ENCODE measurements around the gene LPIN3. TPM values are rescaled to one million over a fixed set of nuclear protein-coding genes. Genes with fewer than 3 reads are reported as not detected.

The LPIN3 gene
- total RNA-seq, 4 donors from 2014 or later, result 5.5 to 16.6 (median 9.1) TPM

DNA sequence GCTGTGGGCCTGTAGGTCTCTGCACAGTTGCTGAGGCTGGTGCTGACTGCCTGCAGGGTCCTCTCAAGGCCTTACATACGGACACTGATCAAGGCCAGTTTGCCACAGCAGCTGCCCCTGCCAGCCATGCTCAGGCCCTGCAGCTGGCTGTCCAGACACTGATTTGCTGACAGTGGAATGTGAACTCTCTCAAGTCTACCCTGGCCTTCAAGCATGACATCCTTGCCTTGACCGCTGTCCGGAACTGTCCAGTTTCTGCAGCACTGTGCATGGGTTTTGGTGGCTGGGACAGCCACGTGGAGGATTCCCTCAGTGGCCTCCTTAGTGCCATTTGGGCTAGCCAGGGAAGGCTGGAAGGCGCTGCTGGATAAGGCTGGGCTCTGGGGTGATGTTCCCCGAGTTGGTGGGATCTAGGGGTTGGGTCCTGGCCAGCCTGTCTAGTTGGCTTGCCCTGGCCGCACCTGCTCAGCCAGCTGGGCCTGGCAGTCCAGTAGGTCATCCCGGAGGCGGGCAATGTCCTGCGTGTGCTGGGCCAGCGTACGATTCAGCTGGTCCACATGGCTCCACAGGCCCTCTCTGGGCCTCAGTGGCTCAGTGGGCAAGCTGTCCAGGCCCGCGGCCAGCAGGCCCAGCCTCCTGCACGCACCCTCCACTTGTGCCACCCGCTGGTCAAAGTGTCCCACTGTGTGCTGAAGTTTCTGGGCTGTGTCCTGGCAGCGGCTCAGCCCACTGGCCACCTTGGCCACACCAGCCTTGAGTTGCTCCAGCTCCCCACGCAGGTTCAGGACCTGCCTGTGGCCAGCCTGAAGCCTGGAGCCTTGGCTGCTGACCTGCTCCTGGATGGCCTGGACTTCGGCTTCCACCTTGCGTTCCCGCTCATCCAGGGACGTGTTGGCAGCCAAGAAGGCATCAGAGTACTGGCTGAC is 20.5 kb downstream of the LPIN3 start:
- no CpG with 5 or more reads among the region's 22 CpGs for WGBS, 2 donors (ENCODE audit: low coverage in 1 of 2)
- TF ChIP-seq POLR2AphosphoS5 (IDR thresholded peaks at IDR 0.05), result no peak
- TF ChIP-seq, protein P1, sequence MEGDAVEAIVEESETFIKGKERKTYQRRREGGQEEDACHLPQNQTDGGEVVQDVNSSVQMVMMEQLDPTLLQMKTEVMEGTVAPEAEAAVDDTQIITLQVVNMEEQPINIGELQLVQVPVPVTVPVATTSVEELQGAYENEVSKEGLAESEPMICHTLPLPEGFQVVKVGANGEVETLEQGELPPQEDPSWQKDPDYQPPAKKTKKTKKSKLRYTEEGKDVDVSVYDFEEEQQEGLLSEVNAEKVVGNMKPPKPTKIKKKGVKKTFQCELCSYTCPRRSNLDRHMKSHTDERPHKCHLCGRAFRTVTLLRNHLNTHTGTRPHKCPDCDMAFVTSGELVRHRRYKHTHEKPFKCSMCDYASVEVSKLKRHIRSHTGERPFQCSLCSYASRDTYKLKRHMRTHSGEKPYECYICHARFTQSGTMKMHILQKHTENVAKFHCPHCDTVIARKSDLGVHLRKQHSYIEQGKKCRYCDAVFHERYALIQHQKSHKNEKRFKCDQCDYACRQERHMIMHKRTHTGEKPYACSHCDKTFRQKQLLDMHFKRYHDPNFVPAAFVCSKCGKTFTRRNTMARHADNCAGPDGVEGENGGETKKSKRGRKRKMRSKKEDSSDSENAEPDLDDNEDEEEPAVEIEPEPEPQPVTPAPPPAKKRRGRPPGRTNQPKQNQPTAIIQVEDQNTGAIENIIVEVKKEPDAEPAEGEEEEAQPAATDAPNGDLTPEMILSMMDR (IDR thresholded peaks at IDR 0.05), result no peak
- no peak for TF ChIP-seq POLR2A (IDR thresholded peaks at IDR 0.05)
- no peak for TF ChIP-seq EP300 (IDR thresholded peaks at IDR 0.05)
- no peak overlapping the region for H3K4me3 ChIP-seq
- peaks cover 0 to 11% (median 4%) of the 10 kb centered on the region in 3 donors for H3K4me1 ChIP-seq
- H3K36me3 ChIP-seq, result peaks cover 0 to 28% of the 10 kb centered on the region in 2 donors
- H3K9me3 ChIP-seq, result no peaks in the 10 kb centered on the region
- no peak overlapping the region for H3K27ac ChIP-seq
- no peak for ATAC-seq
- H3K27me3 ChIP-seq, result peaks cover 29% of the 10 kb centered on the region

DNA sequence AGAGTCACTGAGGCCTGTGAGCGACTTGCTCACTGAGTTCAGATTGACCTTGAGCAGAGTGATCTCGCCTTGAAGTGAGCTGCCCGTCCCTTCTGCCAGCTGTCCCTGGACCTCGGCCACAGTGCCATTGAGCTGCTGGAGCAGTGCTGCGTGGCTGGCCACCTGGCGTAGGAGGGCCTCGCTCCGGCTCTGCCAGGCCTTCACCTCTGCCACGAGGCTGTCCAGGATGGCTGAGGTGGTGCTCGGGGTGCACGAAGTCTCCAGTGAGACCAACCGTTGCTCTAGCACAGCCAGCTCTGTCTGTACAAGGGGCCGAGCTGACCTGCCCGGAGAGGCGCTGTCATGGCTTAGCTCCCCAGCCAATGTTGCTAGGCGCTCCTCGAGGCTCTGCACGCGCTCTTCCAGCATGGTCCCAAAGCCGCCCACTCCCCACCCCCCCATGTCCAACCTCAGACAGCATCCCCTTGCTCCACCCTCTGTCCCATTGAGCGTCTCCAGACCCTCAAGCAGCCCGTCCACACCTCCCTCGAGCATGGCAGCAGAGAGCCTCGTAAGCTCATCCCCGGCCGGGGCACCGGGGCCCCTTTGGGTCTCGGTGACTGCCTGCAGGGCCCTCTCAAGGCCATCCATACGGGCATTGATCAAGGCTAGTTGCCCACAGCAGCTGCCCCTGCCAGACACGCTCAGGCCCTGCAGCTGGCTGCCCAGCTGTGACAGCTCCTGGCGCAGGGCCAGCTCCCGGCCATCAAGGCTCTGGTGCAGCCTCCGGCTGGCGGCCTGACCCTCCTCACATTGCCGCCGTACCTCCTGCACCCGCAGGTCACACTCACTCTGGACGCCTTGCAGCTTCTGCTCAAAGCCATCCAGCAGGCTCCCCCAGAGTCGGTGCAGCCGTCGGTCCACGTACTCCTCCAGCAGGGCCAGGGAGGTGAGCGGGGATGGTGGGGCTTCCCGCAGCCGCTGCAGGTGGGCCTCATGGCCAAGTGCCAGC is 21.4 kb downstream of the LPIN3 start:
- H3K27me3 ChIP-seq, result peaks cover 38% of the 10 kb centered on the region
- TF ChIP-seq EP300 (IDR thresholded peaks at IDR 0.05), result no peak
- no peak for TF ChIP-seq POLR2A (IDR thresholded peaks at IDR 0.05)
- TF ChIP-seq, protein P1 (IDR thresholded peaks at IDR 0.05), result no peak
- no peak for TF ChIP-seq POLR2AphosphoS5 (IDR thresholded peaks at IDR 0.05)
- WGBS, 2 donors (ENCODE audit: low coverage in 1 of 2), result 98% methylated on average over 7 of the region's 45 CpGs; no CpG with 5 or more reads in 1 of the 2 donors
- no peak overlapping the region for H3K4me3 ChIP-seq
- H3K27ac ChIP-seq, result no peak overlapping the region
- H3K4me1 ChIP-seq, result peaks cover 0 to 18% (median 7%) of the 10 kb centered on the region in 3 donors
- no peaks in the 10 kb centered on the region for H3K9me3 ChIP-seq
- ATAC-seq, result no peak
- H3K36me3 ChIP-seq, result peaks cover 0 to 19% of the 10 kb centered on the region in 2 donors

DNA sequence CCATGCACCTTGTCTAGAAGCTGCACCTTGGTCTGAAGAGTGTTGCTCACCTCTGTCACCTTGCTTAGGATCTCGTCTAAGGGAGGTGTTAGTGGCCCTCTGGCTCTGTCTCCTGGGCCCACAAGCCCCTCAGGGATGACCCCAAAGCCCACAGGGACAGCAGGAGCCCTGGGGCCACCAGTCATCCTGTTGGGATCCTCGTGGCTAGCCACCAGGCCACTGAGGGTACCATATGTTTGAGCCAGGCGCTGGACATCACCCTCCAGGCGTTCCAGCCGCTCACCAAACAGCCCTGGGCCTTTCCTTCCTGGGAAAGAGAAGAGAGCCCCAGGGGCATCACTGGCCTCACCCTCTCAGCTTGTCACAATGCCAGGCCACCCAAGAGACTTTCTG is 22.1 kb downstream of the LPIN3 start:
- H3K4me3 ChIP-seq, result no peak overlapping the region
- H3K4me1 ChIP-seq, result peaks cover 0 to 18% (median 7%) of the 10 kb centered on the region in 3 donors
- H3K36me3 ChIP-seq, result peaks cover 0 to 12% of the 10 kb centered on the region in 2 donors
- no peak for ATAC-seq
- H3K9me3 ChIP-seq, result no peaks in the 10 kb centered on the region
- no CpG with 5 or more reads among the region's 5 CpGs for WGBS, 2 donors (ENCODE audit: low coverage in 1 of 2)
- H3K27ac ChIP-seq, result no peak overlapping the region
- H3K27me3 ChIP-seq, result peaks cover 45% of the 10 kb centered on the region
- TF ChIP-seq POLR2AphosphoS5 (IDR thresholded peaks at IDR 0.05) (no peak), EP300 (IDR thresholded peaks at IDR 0.05) (no peak), POLR2A (IDR thresholded peaks at IDR 0.05) (no peak)
- TF ChIP-seq, protein P1 (IDR thresholded peaks at IDR 0.05), result no peak

DNA sequence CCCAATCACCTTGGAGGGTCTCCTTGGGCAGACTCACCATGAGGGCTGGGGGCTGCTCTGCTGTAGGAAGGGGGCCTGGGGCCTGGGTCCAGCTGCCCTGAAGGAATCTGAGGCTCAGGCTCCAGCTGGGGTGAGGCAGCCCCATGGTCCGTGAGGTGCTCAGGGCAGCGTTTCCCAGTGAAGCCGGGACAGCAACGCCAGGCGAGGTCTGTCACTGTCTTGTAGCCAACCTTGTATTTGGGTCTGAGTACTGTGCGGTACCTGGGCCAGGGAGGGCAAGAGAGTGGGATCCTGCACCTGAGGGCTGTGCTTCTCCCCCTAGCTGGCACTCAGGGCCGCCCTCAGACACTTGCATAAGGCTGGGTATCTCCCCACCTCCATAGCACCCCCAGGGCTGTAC is 23.0 kb downstream of the LPIN3 start:
- Histone ChIP-seq H3K27me3 (peaks cover 52% of the 10 kb centered on the region), H3K36me3 (peaks cover 0 to 3% of the 10 kb centered on the region in 2 donors), H3K4me1 (peaks cover 0 to 18% (median 7%) of the 10 kb centered on the region in 3 donors), H3K27ac (no peak overlapping the region), H3K4me3 (no peak overlapping the region), H3K9me3 (no peaks in the 10 kb centered on the region)
- no CpG with 5 or more reads among the region's 7 CpGs for WGBS, 2 donors (ENCODE audit: low coverage in 1 of 2)
- ATAC-seq, result no peak
- no peak for TF ChIP-seq EP300 (IDR thresholded peaks at IDR 0.05)
- TF ChIP-seq POLR2A (IDR thresholded peaks at IDR 0.05), result no peak
- TF ChIP-seq, protein P1 (IDR thresholded peaks at IDR 0.05), result no peak
- no peak for TF ChIP-seq POLR2AphosphoS5 (IDR thresholded peaks at IDR 0.05)
